PFSK-1 (cell line): Measurements from ENCODE around the gene SMDT1.

Source experiments
- REST ChIP-seq, 2 experiments: IDR thresholded peaks; 2 replicates each; pipeline versions ENCODE4 v1.6.1 to v1.8.0; 2011 to 2012; ENCODE audit warnings: low read depth in 2 of 2, low read length in 2 of 2, control low read depth in 1 of 2, inconsistent platforms in 1 of 2, mild to moderate bottlenecking in 1 of 2, moderate library complexity in 1 of 2; ENCODE audit not compliant: insufficient read depth in 1 of 2
- SIN3A ChIP-seq: IDR thresholded peaks from 2 replicates; pipeline ENCODE4 v1.6.1; 2012; ENCODE audit warnings: mild to moderate bottlenecking, low read length, moderate library complexity, borderline replicate concordance; ENCODE audit not compliant: insufficient read depth

- no peak for TF ChIP-seq REST (IDR thresholded peaks at IDR 0.05; ENCODE audit: insufficient read depth in 1 of 2, low read depth in 2 of 2, low read length in 2 of 2)
- TF ChIP-seq SIN3A, result no peak
Observed at GRCh38 chr22:42050641-42051180, 28.8 kb upstream of the SMDT1 start.
